HepG2 (cell line): ENCODE results near the gene PHF8.

Source experiments
- JUN ChIP-seq: sonication (generic); formaldehyde crosslinking; IDR thresholded peaks from 2 replicates; pipeline ENCODE4 v1.4.0; 2020; ENCODE audit warnings: mild to moderate bottlenecking, missing genetic modification reagents
- MYC ChIP-seq: sonication (generic); formaldehyde crosslinking; IDR thresholded peaks from 2 replicates; pipeline ENCODE4 v1.9.0; 2021; ENCODE audit warnings: missing genetic modification reagents, borderline replicate concordance
- ZNF720 ChIP-seq: sonication (generic); formaldehyde crosslinking; IDR thresholded peaks from 2 replicates; pipeline ENCODE4 v1.4.0; 2020; ENCODE audit warnings: missing genetic modification reagents
- ZNF83 ChIP-seq: sonication (generic); formaldehyde crosslinking; IDR thresholded peaks from 2 replicates; pipeline ENCODE4 v1.4.0; 2020; ENCODE audit warnings: missing genetic modification reagents, mild to moderate bottlenecking, borderline replicate concordance
- TF ChIP-seq, protein P1 (sequence below): sonication (generic); formaldehyde crosslinking; IDR thresholded peaks from 2 replicates; pipeline ENCODE4 v1.5.0; 2020; ENCODE audit warnings: missing genetic modification reagents
- TF ChIP-seq, protein P2 (sequence below), 2 experiments: sonication (generic) in 1 of 2; formaldehyde crosslinking in 1 of 2; IDR thresholded peaks; 2 replicates each; pipeline versions ENCODE4 v1.5.1 to v1.6.1; 2011 to 2020; ENCODE audit warnings: borderline replicate concordance in 1 of 2, low read depth in 1 of 2, low read length in 1 of 2, mild to moderate bottlenecking in 1 of 2, missing genetic modification reagents in 1 of 2, moderate library complexity in 1 of 2
- TF ChIP-seq, protein P3 (sequence below): sonication (generic); formaldehyde crosslinking; conservative IDR thresholded peaks from 2 replicates; pipeline ENCODE4 v1.4.0; 2020; ENCODE audit warnings: missing genetic modification reagents
- TF ChIP-seq, protein P4 (sequence below): sonication (generic); formaldehyde crosslinking; IDR thresholded peaks from 2 replicates; pipeline ENCODE4 v1.8.0; 2022; ENCODE audit warnings: missing genetic modification reagents, mild to moderate bottlenecking, borderline replicate concordance

GRCh38 chrX:54066841-54067240 lies 22.6 kb upstream of the PHF8 start:
- TF ChIP-seq MYC (CRISPR knock-in tag) (no peak), ZNF720 (CRISPR knock-in tag) (no peak), ZNF83 (CRISPR knock-in tag) (no peak), JUN (CRISPR knock-in tag) (no peak)
- TF ChIP-seq, protein P1, sequence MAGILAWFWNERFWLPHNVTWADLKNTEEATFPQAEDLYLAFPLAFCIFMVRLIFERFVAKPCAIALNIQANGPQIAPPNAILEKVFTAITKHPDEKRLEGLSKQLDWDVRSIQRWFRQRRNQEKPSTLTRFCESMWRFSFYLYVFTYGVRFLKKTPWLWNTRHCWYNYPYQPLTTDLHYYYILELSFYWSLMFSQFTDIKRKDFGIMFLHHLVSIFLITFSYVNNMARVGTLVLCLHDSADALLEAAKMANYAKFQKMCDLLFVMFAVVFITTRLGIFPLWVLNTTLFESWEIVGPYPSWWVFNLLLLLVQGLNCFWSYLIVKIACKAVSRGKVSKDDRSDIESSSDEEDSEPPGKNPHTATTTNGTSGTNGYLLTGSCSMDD (CRISPR knock-in tag) = no peak
- TF ChIP-seq, protein P2, sequence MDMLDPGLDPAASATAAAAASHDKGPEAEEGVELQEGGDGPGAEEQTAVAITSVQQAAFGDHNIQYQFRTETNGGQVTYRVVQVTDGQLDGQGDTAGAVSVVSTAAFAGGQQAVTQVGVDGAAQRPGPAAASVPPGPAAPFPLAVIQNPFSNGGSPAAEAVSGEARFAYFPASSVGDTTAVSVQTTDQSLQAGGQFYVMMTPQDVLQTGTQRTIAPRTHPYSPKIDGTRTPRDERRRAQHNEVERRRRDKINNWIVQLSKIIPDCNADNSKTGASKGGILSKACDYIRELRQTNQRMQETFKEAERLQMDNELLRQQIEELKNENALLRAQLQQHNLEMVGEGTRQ (IDR thresholded peaks at IDR 0.05; ENCODE audit: low read depth, low read length) = no peak
- TF ChIP-seq, protein P2 (CRISPR knock-in tag; IDR thresholded peaks at IDR 0.05; ENCODE audit: borderline replicate concordance) = no peak
- TF ChIP-seq, protein P3, sequence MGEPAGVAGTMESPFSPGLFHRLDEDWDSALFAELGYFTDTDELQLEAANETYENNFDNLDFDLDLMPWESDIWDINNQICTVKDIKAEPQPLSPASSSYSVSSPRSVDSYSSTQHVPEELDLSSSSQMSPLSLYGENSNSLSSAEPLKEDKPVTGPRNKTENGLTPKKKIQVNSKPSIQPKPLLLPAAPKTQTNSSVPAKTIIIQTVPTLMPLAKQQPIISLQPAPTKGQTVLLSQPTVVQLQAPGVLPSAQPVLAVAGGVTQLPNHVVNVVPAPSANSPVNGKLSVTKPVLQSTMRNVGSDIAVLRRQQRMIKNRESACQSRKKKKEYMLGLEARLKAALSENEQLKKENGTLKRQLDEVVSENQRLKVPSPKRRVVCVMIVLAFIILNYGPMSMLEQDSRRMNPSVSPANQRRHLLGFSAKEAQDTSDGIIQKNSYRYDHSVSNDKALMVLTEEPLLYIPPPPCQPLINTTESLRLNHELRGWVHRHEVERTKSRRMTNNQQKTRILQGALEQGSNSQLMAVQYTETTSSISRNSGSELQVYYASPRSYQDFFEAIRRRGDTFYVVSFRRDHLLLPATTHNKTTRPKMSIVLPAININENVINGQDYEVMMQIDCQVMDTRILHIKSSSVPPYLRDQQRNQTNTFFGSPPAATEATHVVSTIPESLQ (CRISPR knock-in tag) = no peak
- TF ChIP-seq, protein P4, sequence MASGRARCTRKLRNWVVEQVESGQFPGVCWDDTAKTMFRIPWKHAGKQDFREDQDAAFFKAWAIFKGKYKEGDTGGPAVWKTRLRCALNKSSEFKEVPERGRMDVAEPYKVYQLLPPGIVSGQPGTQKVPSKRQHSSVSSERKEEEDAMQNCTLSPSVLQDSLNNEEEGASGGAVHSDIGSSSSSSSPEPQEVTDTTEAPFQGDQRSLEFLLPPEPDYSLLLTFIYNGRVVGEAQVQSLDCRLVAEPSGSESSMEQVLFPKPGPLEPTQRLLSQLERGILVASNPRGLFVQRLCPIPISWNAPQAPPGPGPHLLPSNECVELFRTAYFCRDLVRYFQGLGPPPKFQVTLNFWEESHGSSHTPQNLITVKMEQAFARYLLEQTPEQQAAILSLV = no peak
